Kidney epithelial cell (primary cell): Measurements from ENCODE around the gene LGALS7B. TPM values are rescaled to one million over a fixed set of nuclear protein-coding genes. Genes with fewer than 3 reads are reported as not detected.
"Not testable (repeated sequence)": the region's sequence is repeated elsewhere in the genome, so short reads cannot be mapped to it uniquely, and the experiment has no call there.

Experiments used
- DNase-seq: peaks from one replicate; pipeline ENCODE4 v3.0.0-alpha.2; 2010; ENCODE audit warnings: low read depth
- H3K27me3 ChIP-seq: 2 replicates; pipeline ENCODE4 v1.6.0; 2011; ENCODE audit warnings: low read length; ENCODE audit not compliant: control insufficient read depth, insufficient read depth
- H3K36me3 ChIP-seq: 2 replicates; pipeline ENCODE4 v1.5.1; 2011; ENCODE audit warnings: low read length; ENCODE audit not compliant: control insufficient read depth, insufficient read depth
- H3K4me3 ChIP-seq: 2 replicates; pipeline ENCODE4 v1.5.1; 2011; ENCODE audit warnings: low read depth, mild to moderate bottlenecking, control low read depth, low read length
- CTCF ChIP-seq: IDR thresholded peaks from 2 replicates; pipeline ENCODE4 v1.5.1; 2011; ENCODE audit warnings: mild to moderate bottlenecking, moderate library complexity, low read length, control low read depth, inconsistent platforms; ENCODE audit not compliant: insufficient read depth, poor library complexity, severe bottlenecking
- total RNA-seq: library from RNA; depleted of rRNA; stranded (reverse); fragments of >200 nt; gene quantifications from 2 replicates; pipeline ENCODE4 v1.2.3, GENCODE V29; 2015

LGALS7B gene
- total RNA-seq, 1 donor from 2014 or later: not detected

GRCh38 chr19:38792250-38793111 lies 3.5 kb downstream of the LGALS7B start:
- no peaks in the 10 kb centered on the region for H3K36me3 ChIP-seq
- TF ChIP-seq CTCF: peak; percentile 52
- H3K4me3 ChIP-seq: no peak overlapping the region
- H3K27me3 ChIP-seq: no peaks in the 10 kb centered on the region
- DNase-seq: no peak

GRCh38 chr19:38793177-38793576 lies 4.2 kb downstream of the LGALS7B start:
- Histone ChIP-seq H3K36me3 (no peaks in the 10 kb centered on the region), H3K27me3 (no peaks in the 10 kb centered on the region), H3K4me3 (no peak overlapping the region)
- peak; percentile 23 for DNase-seq
- no peak for TF ChIP-seq CTCF

- H3K36me3 ChIP-seq: no peaks in the 10 kb centered on the region
- no peak for TF ChIP-seq CTCF
- no peak overlapping the region for H3K4me3 ChIP-seq
- DNase-seq: no peak
- H3K27me3 ChIP-seq: no peaks in the 10 kb centered on the region
Observed at GRCh38 chr19:38793671-38794070, 4.7 kb downstream of the LGALS7B start.

- H3K27me3 ChIP-seq: no peaks in the 10 kb centered on the region
- no peak overlapping the region for H3K4me3 ChIP-seq
- no peak for TF ChIP-seq CTCF
- no peaks in the 10 kb centered on the region for H3K36me3 ChIP-seq
- DNase-seq: no peak
Observed at GRCh38 chr19:38795549-38795948, 6.5 kb downstream of the LGALS7B start.

GRCh38 chr19:38796154-38796553 lies 7.2 kb downstream of the LGALS7B start:
- DNase-seq: no peak
- Histone ChIP-seq H3K36me3 (no peaks in the 10 kb centered on the region), H3K4me3 (no peak overlapping the region), H3K27me3 (no peaks in the 10 kb centered on the region)
- no peak for TF ChIP-seq CTCF

GRCh38 chr19:38797781-38798180 lies 8.8 kb downstream of the LGALS7B start:
- not testable (repeated sequence) for DNase-seq, H3K27me3 ChIP-seq, H3K36me3 ChIP-seq, H3K4me3 ChIP-seq
